Prostate gland (tissue), 2 donors: ENCODE measurements around the gene DHRS12. TPM values are rescaled to one million over a fixed set of nuclear protein-coding genes. Genes with fewer than 3 reads are reported as not detected.

Experiments used
- DNase-seq: peaks from one replicate; pipeline ENCODE4 v3.0.0-alpha.2; 2019; ENCODE audit warnings: low spot score
- H3K27ac ChIP-seq, 2 donors: fragments of 200-600 bp; sonication (generic); 2 replicates each; pipeline ENCODE4 v1.5.1; 2017 to 2019
- H3K27me3 ChIP-seq: fragments of 200-600 bp; sonication (generic); replicated peaks from 2 replicates; pipeline ENCODE4 v1.5.1; 2019; ENCODE audit not compliant: insufficient read depth
- H3K36me3 ChIP-seq, 2 donors: fragments of 200-600 bp; sonication (generic); 1 replicate in 1 of 2; 2 replicates in 1 of 2; pipeline versions ENCODE4 v1.5.1 to v1.8.1; 2017 to 2019
- H3K4me1 ChIP-seq: fragments of 200-600 bp; sonication (generic); replicated peaks from 2 replicates; pipeline ENCODE4 v1.5.1; 2019
- H3K4me3 ChIP-seq, 2 donors: fragments of 200-600 bp; sonication (generic); 2 replicates each; pipeline ENCODE4 v1.5.1; 2017 to 2019
- H3K9me3 ChIP-seq: fragments of 200-600 bp; sonication (generic); 2 replicates; pipeline ENCODE4 v1.5.1; 2017
- CTCF ChIP-seq, 4 experiments: fragments of 200-600 bp in 2 of 4; fragments of 450-650 bp in 2 of 4; sonication (generic) in 2 of 4; IDR thresholded peaks; 1 replicate in 3 of 4; 2 replicates in 1 of 4; pipeline ENCODE4 v1.5.1; 2016 to 2019; ENCODE audit warnings: antibody characterized with exemption in 4 of 4, mild to moderate bottlenecking in 2 of 4, moderate library complexity in 2 of 4
- POLR2A ChIP-seq: fragments of 450-650 bp; IDR thresholded peaks from one replicate; pipeline ENCODE4 v1.6.1; 2016; ENCODE audit warnings: antibody characterized with exemption, mild to moderate bottlenecking
- POLR2AphosphoS5 ChIP-seq: sonication (generic); formaldehyde crosslinking; IDR thresholded peaks from one replicate; pipeline ENCODE4 v1.6.1; 2017; ENCODE audit warnings: antibody characterized with exemption
- WGBS: methylation state at CpG from one replicate; pipeline ENCODE4 v1.1.5; 2018; 5-methylcytosine and 5-hydroxymethylcytosine counted together
- intact Hi-C: fragments of 100-400 bp; cut with DNase I; formaldehyde crosslinking; loops from one replicate; pipeline ENCODE4 v1.14.2; 2022
- total RNA-seq, 2 donors: library from RNA; depleted of rRNA; stranded (reverse); fragments of >200 nt; gene quantifications; one replicate each; pipeline ENCODE4 v1.1.0, GENCODE V29; 2016

DHRS12 gene
- total RNA-seq, 2 donors from 2014 or later = 18.7 to 19.8 TPM

GRCh38 chr13:51839711-51840540, 36.0 kb upstream of the DHRS12 start:
- H3K9me3 ChIP-seq = no peaks in the 10 kb centered on the region
- peaks cover under 1% of the 10 kb centered on the region for H3K4me1 ChIP-seq
- no peak overlapping the region for H3K27ac ChIP-seq
- H3K27me3 ChIP-seq = no peaks in the 10 kb centered on the region
- 92% methylated on average over 10 of the region's 10 CpGs for WGBS
- no peak for TF ChIP-seq POLR2AphosphoS5
- TF ChIP-seq POLR2A = no peak
- TF ChIP-seq CTCF (IDR thresholded peaks at IDR 0.05) = no peak
- intact Hi-C loops = no loop called here
- H3K4me3 ChIP-seq = no peak overlapping the region
- H3K36me3 ChIP-seq = no peaks in the 10 kb centered on the region
- no peak for DNase-seq

GRCh38 chr13:51838240-51838846, 34.4 kb upstream of the DHRS12 start:
- H3K27me3 ChIP-seq = no peaks in the 10 kb centered on the region
- intact Hi-C loops = no loop called here
- H3K27ac ChIP-seq = no peak overlapping the region
- no peak for DNase-seq
- TF ChIP-seq POLR2A (no peak), POLR2AphosphoS5 (no peak), CTCF (IDR thresholded peaks at IDR 0.05) (no peak)
- no peaks in the 10 kb centered on the region for H3K36me3 ChIP-seq
- WGBS = 94% methylated on average over 8 of the region's 8 CpGs
- no peak overlapping the region for H3K4me3 ChIP-seq
- no peaks in the 10 kb centered on the region for H3K9me3 ChIP-seq
- no peaks in the 10 kb centered on the region for H3K4me1 ChIP-seq

GRCh38 chr13:51837016-51837415, 33.1 kb upstream of the DHRS12 start:
- 97% methylated on average over 3 of the region's 3 CpGs for WGBS
- no peak for TF ChIP-seq CTCF (IDR thresholded peaks at IDR 0.05)
- no peak for TF ChIP-seq POLR2A
- no peak for TF ChIP-seq POLR2AphosphoS5
- H3K36me3 ChIP-seq = no peaks in the 10 kb centered on the region
- no peak overlapping the region for H3K4me3 ChIP-seq
- intact Hi-C loops = no loop called here
- no peak overlapping the region for H3K27ac ChIP-seq
- H3K27me3 ChIP-seq = no peaks in the 10 kb centered on the region
- H3K9me3 ChIP-seq = no peaks in the 10 kb centered on the region
- H3K4me1 ChIP-seq = no peaks in the 10 kb centered on the region
- DNase-seq = no peak

- no peak for DNase-seq
- intact Hi-C loops = no loop called here
- H3K4me1 ChIP-seq = no peaks in the 10 kb centered on the region
These were observed 30.7 kb upstream of the DHRS12 start for GRCh38 chr13:51834581-51835171.

More at GRCh38 chr13:51834581-51835171, 30.7 kb upstream of the DHRS12 start:
- TF ChIP-seq POLR2AphosphoS5 (no peak), CTCF (IDR thresholded peaks at IDR 0.05) (no peak), POLR2A (no peak)
- Histone ChIP-seq H3K27me3 (no peaks in the 10 kb centered on the region), H3K36me3 (no peaks in the 10 kb centered on the region), H3K4me3 (no peak overlapping the region), H3K27ac (no peak overlapping the region), H3K9me3 (no peaks in the 10 kb centered on the region)
- 59% methylated on average over 7 of the region's 7 CpGs for WGBS
